Nephron (organoid): ENCODE measurements around the gene SOX14.
A peak's percentile ranks its signal among the peaks of the same experiment; 100 is the strongest.

Source experiments
- H3K27ac Mint-ChIP-seq, 3 experiments: 2 replicates each; pipeline ENCODE4 v1.8.0; 2020; ENCODE audit warnings: mixed read lengths in 3 of 3, mild to moderate bottlenecking in 2 of 3, moderate library complexity in 1 of 3
- H3K27me3 Mint-ChIP-seq: 2 replicates; pipeline ENCODE4 v1.8.0; 2021; ENCODE audit warnings: low read depth, mild to moderate bottlenecking, moderate library complexity, mixed read lengths
- H3K36me3 Mint-ChIP-seq: 2 replicates; pipeline ENCODE4 v1.8.0; 2020; ENCODE audit warnings: low read depth, mixed read lengths
- H3K4me1 Mint-ChIP-seq: 2 replicates; pipeline ENCODE4 v1.8.0; 2020; ENCODE audit warnings: mixed read lengths
- H3K4me3 Mint-ChIP-seq, 3 experiments: 2 replicates each; pipeline ENCODE4 v1.8.0; 2020; ENCODE audit warnings: mild to moderate bottlenecking in 3 of 3, mixed read lengths in 3 of 3, moderate library complexity in 2 of 3
- H3K9me3 Mint-ChIP-seq: 2 replicates; pipeline ENCODE4 v1.8.0; 2020; ENCODE audit warnings: mixed read lengths
- CTCF ChIP-seq, 3 experiments: fragments of 200-600 bp; sonication (generic); IDR thresholded peaks; one replicate each; pipeline ENCODE4 v1.5.0; 2021; ENCODE audit warnings: antibody characterized with exemption in 3 of 3; ENCODE audit not compliant: unreplicated experiment in 3 of 3

SOX14 gene

GRCh38 chr3:137764001-137764433 is at the start of gene SOX14:
Gene SOX14 (plus strand): TSS chr3:137764315. CDS start chr3:137764785, 470 bp downstream.
- H3K4me3 Mint-ChIP-seq, result peak within 1 kb of the TSS; percentile 66 to 80 (median 74)
- no peaks in the 10 kb centered on the region for H3K9me3 Mint-ChIP-seq
- H3K36me3 Mint-ChIP-seq, result no peaks in the 10 kb centered on the region
- H3K27ac Mint-ChIP-seq, result no peak within 1 kb of the TSS
- peaks cover 100% of the 10 kb centered on the region for H3K27me3 Mint-ChIP-seq
- peaks cover 35% of the 10 kb centered on the region for H3K4me1 Mint-ChIP-seq
- TF ChIP-seq CTCF (IDR thresholded peaks at IDR 0.05; ENCODE audit: unreplicated experiment in 3 of 3), result no peak

- H3K36me3 Mint-ChIP-seq, result no peaks in the 10 kb centered on the region
- peaks cover 13% of the 10 kb centered on the region for H3K9me3 Mint-ChIP-seq
- H3K27me3 Mint-ChIP-seq, result peaks cover 6% of the 10 kb centered on the region
- H3K4me3 Mint-ChIP-seq, result no peak overlapping the region
- no peak overlapping the region for H3K27ac Mint-ChIP-seq
- no peaks in the 10 kb centered on the region for H3K4me1 Mint-ChIP-seq
- TF ChIP-seq CTCF (IDR thresholded peaks at IDR 0.05; ENCODE audit: unreplicated experiment in 3 of 3), result no peak
Measured at GRCh38 chr3:137714551-137714950, 49.6 kb upstream of the SOX14 start.

- Mint-ChIP-seq H3K36me3 (no peaks in the 10 kb centered on the region), H3K4me3 (no peak overlapping the region), H3K27ac (no peak overlapping the region), H3K4me1 (no peaks in the 10 kb centered on the region), H3K27me3 (no peaks in the 10 kb centered on the region), H3K9me3 (peaks cover 6% of the 10 kb centered on the region)
- no peak for TF ChIP-seq CTCF (IDR thresholded peaks at IDR 0.05; ENCODE audit: unreplicated experiment in 3 of 3)
Measured at GRCh38 chr3:137724240-137724639, 39.9 kb upstream of the SOX14 start.

GRCh38 chr3:137737208-137737607 is 26.9 kb upstream of the SOX14 start:
- no peaks in the 10 kb centered on the region for H3K36me3 Mint-ChIP-seq

GRCh38 chr3:137738710-137739109 is 25.4 kb upstream of the SOX14 start:
- Mint-ChIP-seq H3K9me3 (peaks cover 26% of the 10 kb centered on the region), H3K27ac (no peak overlapping the region), H3K27me3 (peaks cover 4% of the 10 kb centered on the region), H3K4me1 (no peaks in the 10 kb centered on the region), H3K36me3 (no peaks in the 10 kb centered on the region), H3K4me3 (no peak overlapping the region)
- no peak for TF ChIP-seq CTCF (IDR thresholded peaks at IDR 0.05; ENCODE audit: unreplicated experiment in 3 of 3)

More at GRCh38 chr3:137737208-137737607, 26.9 kb upstream of the SOX14 start:
- H3K9me3 Mint-ChIP-seq, result peaks cover 26% of the 10 kb centered on the region
- no peaks in the 10 kb centered on the region for H3K27me3 Mint-ChIP-seq
- no peak for TF ChIP-seq CTCF (IDR thresholded peaks at IDR 0.05; ENCODE audit: unreplicated experiment in 3 of 3)
- H3K27ac Mint-ChIP-seq, result no peak overlapping the region
- H3K4me3 Mint-ChIP-seq, result no peak overlapping the region
- no peaks in the 10 kb centered on the region for H3K4me1 Mint-ChIP-seq

- Mint-ChIP-seq H3K27me3 (peaks cover 44% of the 10 kb centered on the region), H3K9me3 (peaks cover 2% of the 10 kb centered on the region), H3K4me1 (no peaks in the 10 kb centered on the region), H3K36me3 (no peaks in the 10 kb centered on the region), H3K4me3 (no peak overlapping the region), H3K27ac (no peak overlapping the region)
- no peak for TF ChIP-seq CTCF (IDR thresholded peaks at IDR 0.05; ENCODE audit: unreplicated experiment in 3 of 3)
Measured at GRCh38 chr3:137743608-137744007, 20.5 kb upstream of the SOX14 start.
